Measurements from ENCODE around the gene FOXJ1.

FOXJ1 gene

DNA sequence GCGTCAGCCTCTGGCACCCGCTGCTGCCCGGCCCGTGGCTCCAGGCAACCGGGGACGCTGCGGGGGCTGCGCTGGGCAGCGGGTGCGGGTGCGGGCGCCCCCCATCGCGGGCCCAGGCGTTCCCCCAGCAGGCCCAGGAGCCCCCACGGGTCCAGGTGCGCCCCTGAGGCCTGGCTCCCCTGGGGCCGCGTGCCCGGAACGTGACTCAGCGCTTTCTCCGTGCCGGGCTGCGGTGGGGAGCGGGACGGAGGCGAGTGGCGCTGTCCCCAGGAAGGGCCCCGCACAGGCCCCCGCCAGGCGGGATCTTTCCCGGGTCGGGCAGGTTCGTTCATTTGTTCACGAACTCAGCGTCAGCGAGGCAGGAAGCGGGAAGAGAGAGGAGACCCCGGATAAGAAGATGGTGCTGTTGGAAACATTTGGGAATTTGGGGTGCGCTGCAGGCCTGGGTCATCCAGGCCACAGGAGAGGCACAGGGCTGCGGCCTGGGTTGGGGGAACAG lies 19.1 kb downstream of the FOXJ1 start (continued):
- TF ChIP-seq, protein P1, sequence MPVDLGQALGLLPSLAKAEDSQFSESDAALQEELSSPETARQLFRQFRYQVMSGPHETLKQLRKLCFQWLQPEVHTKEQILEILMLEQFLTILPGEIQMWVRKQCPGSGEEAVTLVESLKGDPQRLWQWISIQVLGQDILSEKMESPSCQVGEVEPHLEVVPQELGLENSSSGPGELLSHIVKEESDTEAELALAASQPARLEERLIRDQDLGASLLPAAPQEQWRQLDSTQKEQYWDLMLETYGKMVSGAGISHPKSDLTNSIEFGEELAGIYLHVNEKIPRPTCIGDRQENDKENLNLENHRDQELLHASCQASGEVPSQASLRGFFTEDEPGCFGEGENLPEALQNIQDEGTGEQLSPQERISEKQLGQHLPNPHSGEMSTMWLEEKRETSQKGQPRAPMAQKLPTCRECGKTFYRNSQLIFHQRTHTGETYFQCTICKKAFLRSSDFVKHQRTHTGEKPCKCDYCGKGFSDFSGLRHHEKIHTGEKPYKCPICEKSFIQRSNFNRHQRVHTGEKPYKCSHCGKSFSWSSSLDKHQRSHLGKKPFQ (tag by site-specific recombination; IDR thresholded peaks at IDR 0.05): no peak
- TF ChIP-seq ZNF529 (tag by site-specific recombination; IDR thresholded peaks at IDR 0.05; ENCODE audit: insufficient replicate concordance) (no peak), ZNF248 (tag by site-specific recombination; IDR thresholded peaks at IDR 0.05) (no peak), ZNF548 (tag by site-specific recombination; IDR thresholded peaks at IDR 0.05) (no peak), ZBTB10 (tag by site-specific recombination; IDR thresholded peaks at IDR 0.05) (no peak), ZNF544 (tag by site-specific recombination; IDR thresholded peaks at IDR 0.05) (no peak), KLF17 (tag by site-specific recombination; IDR thresholded peaks at IDR 0.05) (no peak), ZNF174 (tag by site-specific recombination; IDR thresholded peaks at IDR 0.05) (no peak), ZNF623 (tag by site-specific recombination; IDR thresholded peaks at IDR 0.05) (no peak), CTCF (tag by site-specific recombination; IDR thresholded peaks at IDR 0.05) (no peak)

DNA sequence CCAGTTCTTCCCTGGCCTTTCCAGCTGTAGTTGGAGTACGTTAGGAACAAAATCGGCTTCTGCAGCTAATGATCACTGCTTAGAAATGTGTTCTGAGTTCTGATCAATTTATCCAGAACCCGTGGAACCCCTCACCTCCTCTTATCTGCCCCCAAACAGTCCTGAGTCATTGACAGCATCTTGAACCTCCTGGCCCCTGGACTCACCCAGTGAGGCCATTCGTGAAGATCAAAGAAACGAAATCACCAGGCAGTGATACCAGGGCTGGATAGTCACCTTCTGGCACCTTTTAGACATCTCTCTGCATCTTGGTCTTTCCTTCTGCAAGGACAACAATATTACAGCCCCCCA lies 20.4 kb downstream of the FOXJ1 start:
- Histone ChIP-seq H3K4me3 (ENCODE audit: low read depth, low read length) (no peak overlapping the region), H3K36me3 (ENCODE audit: control insufficient read depth in 2 of 2, insufficient read depth in 1 of 2, low read length in 2 of 2) (no peaks in the 10 kb centered on the region), H3K27ac (ENCODE audit: extremely low read depth, low read depth, low read length) (no peak overlapping the region), H3K4me1 (ENCODE audit: control insufficient read depth, insufficient read depth, low read length) (no peaks in the 10 kb centered on the region), H3K9me3 (ENCODE audit: control insufficient read depth, insufficient read depth, low read depth, low read length) (no peaks in the 10 kb centered on the region)
- CTCF ChIA-PET: interaction anchor here (0.5 to 11.8 kb wide), 31 partner anchors 10 to 290 kb away, joined by 3 to 191 read pairs (median 4); partner anchors contain the start of gene EXOC7
- TF ChIP-seq ZNF580 (tag by site-specific recombination; IDR thresholded peaks at IDR 0.05) (no peak), ZNF26 (tag by site-specific recombination; IDR thresholded peaks at IDR 0.05) (no peak), HOXD13 (CRISPR knock-in tag; IDR thresholded peaks at IDR 0.05; ENCODE audit: borderline replicate concordance) (no peak), ZNF37A (tag by site-specific recombination; IDR thresholded peaks at IDR 0.05) (no peak), ZNF558 (tag by site-specific recombination; IDR thresholded peaks at IDR 0.05) (no peak), ZFHX2 (tag by site-specific recombination; conservative IDR thresholded peaks at IDR 0.05) (no peak), ZNF785 (tag by site-specific recombination; IDR thresholded peaks at IDR 0.05) (no peak), ZNF585B (tag by site-specific recombination; IDR thresholded peaks at IDR 0.05) (no peak), MYNN (tag by site-specific recombination; IDR thresholded peaks at IDR 0.05; ENCODE audit: borderline replicate concordance) (no peak), CTCF (tag by site-specific recombination; IDR thresholded peaks at IDR 0.05) (no peak), ZNF555 (tag by site-specific recombination; conservative IDR thresholded peaks at IDR 0.05) (no peak)
- POLR2A ChIA-PET: no interaction called here

Data from HEK293 (cell line).